ENCODE measurements around the gene TRIM40. TPM values are rescaled to one million over a fixed set of nuclear protein-coding genes. Genes with fewer than 3 reads are reported as not detected.
A peak's percentile ranks its signal among the peaks of the same experiment; 100 is the strongest.

The TRIM40 gene
- total and polyA plus RNA-seq, 2 of the 13 experiments (the other 11 are each of a cell fraction or from before 2014, with no cell fraction given): 0.58 TPM; not detected in 1

- TF ChIP-seq ZBTB39 (CRISPR knock-in tag; IDR thresholded peaks at IDR 0.05) (no peak), TGIF2 (CRISPR knock-in tag; IDR thresholded peaks at IDR 0.05) (0 out of 2 replicates have a peak, but pooled peaks have one; percentile 53), ZNF569 (CRISPR knock-in tag; IDR thresholded peaks at IDR 0.05; ENCODE audit: borderline replicate concordance) (no peak), ZNF343 (CRISPR knock-in tag; IDR thresholded peaks at IDR 0.05) (no peak), SAFB2 (CRISPR knock-in tag; IDR thresholded peaks at IDR 0.05; ENCODE audit: borderline replicate concordance, low read depth) (no peak), CCAR2 (optimal IDR thresholded peaks at IDR 0.05; ENCODE audit: low read depth, low read length) (no peak), CBX5 (CRISPR knock-in tag; IDR thresholded peaks at IDR 0.05; ENCODE audit: borderline replicate concordance) (peak; percentile 61; the same call in 1 of the 2 replicates), ZNF468 (CRISPR knock-in tag; IDR thresholded peaks at IDR 0.05) (no peak), ZBTB14 (CRISPR knock-in tag; IDR thresholded peaks at IDR 0.05) (no peak), SUZ12 (IDR thresholded peaks at IDR 0.05; ENCODE audit: low read depth, low read length) (no peak; the same call in 1 of the 2 replicates), TRIM22 (IDR thresholded peaks at IDR 0.05) (no peak), ZNF326 (CRISPR knock-in tag; IDR thresholded peaks at IDR 0.05; ENCODE audit: borderline replicate concordance) (no peak), ZFAT (CRISPR knock-in tag; conservative IDR thresholded peaks at IDR 0.05) (no peak), NFIB (CRISPR knock-in tag; IDR thresholded peaks at IDR 0.05; ENCODE audit: borderline replicate concordance) (no peak), TBX2 (CRISPR knock-in tag; IDR thresholded peaks at IDR 0.05; ENCODE audit: borderline replicate concordance) (0 out of 2 replicates have a peak, but pooled peaks have one; percentile 22), ZNF383 (CRISPR knock-in tag; IDR thresholded peaks at IDR 0.05; ENCODE audit: borderline replicate concordance) (no peak), AHDC1 (CRISPR knock-in tag; IDR thresholded peaks at IDR 0.05; ENCODE audit: borderline replicate concordance) (no peak), KAT7 (CRISPR knock-in tag; IDR thresholded peaks at IDR 0.05; ENCODE audit: borderline replicate concordance) (0 out of 2 replicates have a peak, but pooled peaks have one; percentile 52)
These were observed 4.8 kb upstream of the TRIM40 start (continued) for GRCh38 chr6:30130887-30131862.

All from HepG2 (cell line).